22Rv1 (cell line): Measurements from ENCODE around the gene RP9.

ENCODE experiments used
- H3K27ac ChIP-seq: fragments of 450-650 bp; 2 replicates; pipeline ENCODE4 v1.5.1; 2017
- CTCF ChIP-seq: fragments of 450-650 bp; IDR thresholded peaks from 2 replicates; pipeline ENCODE4 v1.5.1; 2017; ENCODE audit warnings: mild to moderate bottlenecking
- ZFX ChIP-seq: fragments of 450-650 bp; IDR thresholded peaks from 2 replicates; pipeline ENCODE4 v1.6.1; 2017; ENCODE audit warnings: antibody characterized with exemption, borderline replicate concordance

RP9 gene

GRCh38 chr7:33109005-33109757 lies at the start of gene RP9:
TSS of gene RP9 (minus strand) at chr7:33109404. CDS start at chr7:33109372, 32 bp downstream.
- peak; percentile 98 for TF ChIP-seq CTCF
- TF ChIP-seq ZFX, result no peak
- H3K27ac ChIP-seq, result peak within 1 kb of the TSS; percentile 55

DNA sequence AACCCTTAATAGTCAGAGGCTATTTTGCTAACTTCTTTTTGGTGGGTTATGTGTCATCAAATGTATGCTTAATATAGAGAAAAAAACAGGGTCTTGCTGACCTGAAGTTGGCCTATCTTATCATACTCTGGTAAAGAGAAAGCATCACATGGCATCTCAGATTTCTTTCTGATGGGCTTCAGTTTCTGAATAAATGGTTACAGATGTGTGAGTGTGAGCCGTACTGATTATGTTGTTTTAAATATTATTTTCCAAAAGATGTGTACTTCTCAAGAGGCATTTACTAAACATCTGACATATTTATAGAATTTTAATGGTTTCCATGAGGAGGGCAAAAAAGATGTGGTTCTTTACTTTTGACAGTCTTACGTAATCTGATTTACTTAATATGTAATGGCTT lies 48.6 kb upstream of the RP9 start:
- no peak for TF ChIP-seq CTCF
- no peak for TF ChIP-seq ZFX

GRCh38 chr7:33157311-33157710 lies 48.1 kb upstream of the RP9 start:
- no peak for TF ChIP-seq ZFX
- TF ChIP-seq CTCF, result no peak
- H3K27ac ChIP-seq, result no peak overlapping the region

More for the DNA sequence above, 48.6 kb upstream of the RP9 start:
- H3K27ac ChIP-seq, result no peak overlapping the region

- H3K27ac ChIP-seq, result no peak overlapping the region
- TF ChIP-seq ZFX (no peak), CTCF (no peak)
Observed at GRCh38 chr7:33156441-33156840, 47.2 kb upstream of the RP9 start.

DNA sequence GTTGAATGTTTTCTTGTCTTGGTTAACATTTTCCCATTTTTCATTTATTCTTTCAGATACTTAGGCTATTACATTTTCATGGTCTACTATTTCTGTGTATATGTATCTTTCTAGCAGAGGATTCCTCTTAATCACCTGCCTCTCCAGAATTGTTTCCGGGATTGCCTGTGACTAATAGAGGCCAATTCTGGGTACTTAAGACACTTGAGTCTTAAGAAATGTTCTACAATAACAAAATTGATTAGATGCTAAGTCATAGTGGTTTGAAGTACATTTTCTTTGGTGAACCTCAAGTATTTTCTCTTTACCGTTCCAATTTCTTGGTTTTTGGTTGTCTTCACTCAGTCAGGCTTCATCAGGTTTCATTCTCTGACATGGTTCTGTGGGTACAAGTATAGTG lies 46.6 kb upstream of the RP9 start:
- H3K27ac ChIP-seq, result no peak overlapping the region
- TF ChIP-seq CTCF (no peak), ZFX (no peak)

GRCh38 chr7:33152087-33152486 lies 42.9 kb upstream of the RP9 start:
- no peak overlapping the region for H3K27ac ChIP-seq
- TF ChIP-seq CTCF (no peak), ZFX (no peak)

DNA sequence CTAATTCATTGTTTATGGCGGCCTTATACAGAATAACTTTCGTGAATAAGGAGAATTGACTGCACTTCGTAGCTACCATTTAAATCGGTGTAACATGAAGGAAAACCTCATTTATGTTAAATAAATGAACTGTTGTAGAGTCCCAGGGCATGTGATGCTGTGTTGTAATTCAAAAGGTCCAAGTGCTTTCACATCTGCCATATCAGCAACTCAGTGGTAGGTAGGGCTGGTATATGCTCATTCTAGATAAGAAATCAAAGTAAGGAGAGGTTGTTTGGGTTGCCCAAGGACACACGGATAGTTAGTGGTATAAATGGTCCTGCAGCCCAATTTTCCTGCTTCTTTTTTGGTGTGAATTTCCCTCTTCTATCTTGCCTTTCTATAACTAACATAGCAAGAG lies 36.0 kb upstream of the RP9 start:
- H3K27ac ChIP-seq, result no peak overlapping the region
- TF ChIP-seq CTCF, result no peak
- TF ChIP-seq ZFX, result no peak
